ENCODE results near the gene ACVR1.

Gene ACVR1

GRCh38 chr2:157857881-157858280, 18.2 kb downstream of the ACVR1 start:
- H3K4me3 ChIP-seq, result no peak overlapping the region
- no peak for TF ChIP-seq CTCF (IDR thresholded peaks at IDR 0.05)
- H3K27ac ChIP-seq, result no peak overlapping the region
- DNase-seq (ENCODE audit: low spot score), result no peak

GRCh38 chr2:157856187-157856515, 20.0 kb downstream of the ACVR1 start:
- Histone ChIP-seq H3K4me3 (no peak overlapping the region), H3K27ac (no peak overlapping the region)
- no peak for DNase-seq (ENCODE audit: low spot score)
- no peak for TF ChIP-seq CTCF (IDR thresholded peaks at IDR 0.05)

GRCh38 chr2:157853820-157854219, 22.3 kb downstream of the ACVR1 start:
- no peak for TF ChIP-seq CTCF (IDR thresholded peaks at IDR 0.05)
- Histone ChIP-seq H3K4me3 (no peak overlapping the region), H3K27ac (no peak overlapping the region)
- DNase-seq (ENCODE audit: low spot score), result no peak

GRCh38 chr2:157853211-157853610, 22.9 kb downstream of the ACVR1 start:
- no peak for TF ChIP-seq CTCF (IDR thresholded peaks at IDR 0.05)
- DNase-seq (ENCODE audit: low spot score), result no peak
- Histone ChIP-seq H3K4me3 (no peak overlapping the region), H3K27ac (no peak overlapping the region)

GRCh38 chr2:157849591-157849990, 26.5 kb downstream of the ACVR1 start:
- Histone ChIP-seq H3K27ac (no peak overlapping the region), H3K4me3 (no peak overlapping the region)
- TF ChIP-seq CTCF (IDR thresholded peaks at IDR 0.05), result no peak
- no peak for DNase-seq (ENCODE audit: low spot score)

- DNase-seq (ENCODE audit: low spot score), result no peak
- H3K4me3 ChIP-seq, result no peak overlapping the region
- no peak overlapping the region for H3K27ac ChIP-seq
- TF ChIP-seq CTCF (IDR thresholded peaks at IDR 0.05), result no peak
Observed at GRCh38 chr2:157848213-157848612, 27.9 kb downstream of the ACVR1 start.

GRCh38 chr2:157845081-157845480, 31.0 kb downstream of the ACVR1 start:
- H3K27ac ChIP-seq, result no peak overlapping the region
- H3K4me3 ChIP-seq, result no peak overlapping the region
- no peak for DNase-seq (ENCODE audit: low spot score)
- TF ChIP-seq CTCF (IDR thresholded peaks at IDR 0.05), result no peak
